LNCAP (cell line): ENCODE data around the gene MGLL.
A peak's percentile ranks its signal among the peaks of the same experiment; 100 is the strongest.

Experiments used
- TF ChIP-seq, protein P1 (sequence below): fragments of 450-650 bp; IDR thresholded peaks from 2 replicates; pipeline ENCODE4 v1.5.1; 2017; ENCODE audit warnings: mild to moderate bottlenecking

Gene MGLL

DNA sequence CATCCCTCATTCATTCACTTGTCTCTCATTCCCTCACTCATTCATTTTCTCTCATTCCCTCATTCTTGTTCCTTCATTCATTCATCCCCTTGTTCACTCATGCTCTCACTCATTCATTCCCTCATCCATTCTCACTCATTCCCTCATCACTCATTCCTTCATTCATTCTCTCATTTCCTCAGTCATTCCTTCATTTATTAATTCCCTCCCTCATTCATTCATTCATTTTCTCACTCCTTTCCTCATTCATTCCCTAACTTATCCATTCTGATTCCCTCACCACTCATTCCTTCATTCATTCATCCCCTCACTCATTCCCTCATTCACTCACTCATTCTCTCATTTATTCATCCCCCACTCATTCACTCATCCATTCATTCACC lies 135.8 kb downstream of the MGLL start:
- TF ChIP-seq, protein P1, sequence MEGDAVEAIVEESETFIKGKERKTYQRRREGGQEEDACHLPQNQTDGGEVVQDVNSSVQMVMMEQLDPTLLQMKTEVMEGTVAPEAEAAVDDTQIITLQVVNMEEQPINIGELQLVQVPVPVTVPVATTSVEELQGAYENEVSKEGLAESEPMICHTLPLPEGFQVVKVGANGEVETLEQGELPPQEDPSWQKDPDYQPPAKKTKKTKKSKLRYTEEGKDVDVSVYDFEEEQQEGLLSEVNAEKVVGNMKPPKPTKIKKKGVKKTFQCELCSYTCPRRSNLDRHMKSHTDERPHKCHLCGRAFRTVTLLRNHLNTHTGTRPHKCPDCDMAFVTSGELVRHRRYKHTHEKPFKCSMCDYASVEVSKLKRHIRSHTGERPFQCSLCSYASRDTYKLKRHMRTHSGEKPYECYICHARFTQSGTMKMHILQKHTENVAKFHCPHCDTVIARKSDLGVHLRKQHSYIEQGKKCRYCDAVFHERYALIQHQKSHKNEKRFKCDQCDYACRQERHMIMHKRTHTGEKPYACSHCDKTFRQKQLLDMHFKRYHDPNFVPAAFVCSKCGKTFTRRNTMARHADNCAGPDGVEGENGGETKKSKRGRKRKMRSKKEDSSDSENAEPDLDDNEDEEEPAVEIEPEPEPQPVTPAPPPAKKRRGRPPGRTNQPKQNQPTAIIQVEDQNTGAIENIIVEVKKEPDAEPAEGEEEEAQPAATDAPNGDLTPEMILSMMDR = no peak

DNA sequence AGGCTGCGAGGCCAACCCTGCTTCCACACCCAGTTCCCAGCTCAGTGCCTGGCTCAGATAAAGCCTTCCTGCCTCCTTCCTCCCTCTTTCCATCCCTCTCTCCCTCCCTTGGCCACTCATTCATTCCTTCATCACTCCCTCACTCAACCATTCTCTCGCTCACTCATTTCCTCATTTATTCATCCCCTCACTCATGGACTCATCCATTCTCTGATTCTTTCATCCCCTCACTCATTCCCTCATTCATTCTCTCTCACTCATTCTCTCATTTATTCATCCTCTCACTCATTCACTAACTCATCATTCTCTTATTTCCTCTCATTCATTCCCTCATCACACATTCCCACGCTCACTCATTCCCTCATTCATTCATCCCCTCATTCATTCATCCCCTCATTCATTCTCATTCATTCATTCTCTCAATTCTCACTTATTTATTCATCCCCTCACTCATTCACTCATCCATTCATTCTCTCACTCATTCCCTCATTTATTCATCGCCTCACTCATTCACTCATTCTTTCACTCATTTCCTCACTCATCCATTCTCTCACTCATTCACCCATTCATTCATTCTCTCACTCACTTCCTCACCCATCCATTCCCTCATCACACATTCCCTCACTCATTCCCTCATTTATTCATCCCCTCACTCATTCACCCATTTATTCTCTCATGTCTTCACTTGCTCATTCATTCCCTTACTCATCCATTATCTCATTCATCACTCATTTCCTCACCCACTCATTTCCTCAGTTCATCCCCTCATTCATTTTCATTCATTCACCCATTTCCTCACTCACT lies 136.4 kb downstream of the MGLL start:
- TF ChIP-seq, protein P1 = no peak

DNA sequence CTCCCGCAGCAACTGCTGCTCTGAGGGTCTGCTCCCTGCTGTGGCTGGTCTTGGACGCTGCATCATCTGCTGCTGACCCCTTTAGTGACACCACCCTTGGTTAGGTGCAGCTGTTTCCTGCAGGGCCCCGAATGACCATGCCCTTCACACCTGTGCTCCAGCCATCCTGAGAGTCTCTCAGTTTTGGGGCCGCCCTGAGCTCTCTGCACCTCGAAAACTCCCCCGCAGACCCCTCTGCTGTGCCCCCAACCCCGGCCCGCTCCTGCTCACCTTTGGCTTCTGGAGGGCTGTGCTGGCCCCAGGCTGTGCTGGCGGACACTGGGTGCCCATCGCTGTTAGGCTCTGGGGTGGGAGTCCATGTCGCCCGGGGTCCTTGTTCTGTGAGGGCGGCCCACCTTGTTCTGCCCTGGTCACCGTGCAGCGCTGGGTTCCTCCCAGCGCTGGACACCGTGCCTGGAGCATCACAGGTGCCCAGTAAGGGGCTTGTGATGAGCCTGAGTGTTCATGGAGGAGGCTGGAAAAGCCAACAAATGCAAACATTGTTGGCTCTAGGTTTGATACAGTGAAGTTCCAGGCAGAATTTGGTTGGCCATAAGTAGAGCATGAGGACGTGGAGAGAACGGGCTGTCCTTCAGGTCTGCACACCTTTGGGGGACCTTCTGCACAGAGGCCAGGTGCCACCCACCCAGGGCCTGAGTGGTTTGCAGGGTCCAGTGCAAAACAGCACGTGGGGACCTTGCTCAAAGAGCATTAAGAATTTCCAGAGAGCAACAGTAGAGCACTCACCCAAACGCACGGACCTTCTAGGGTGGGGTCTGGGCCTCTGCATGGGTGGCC lies 137.2 kb downstream of the MGLL start:
- TF ChIP-seq, protein P1 = no peak

DNA sequence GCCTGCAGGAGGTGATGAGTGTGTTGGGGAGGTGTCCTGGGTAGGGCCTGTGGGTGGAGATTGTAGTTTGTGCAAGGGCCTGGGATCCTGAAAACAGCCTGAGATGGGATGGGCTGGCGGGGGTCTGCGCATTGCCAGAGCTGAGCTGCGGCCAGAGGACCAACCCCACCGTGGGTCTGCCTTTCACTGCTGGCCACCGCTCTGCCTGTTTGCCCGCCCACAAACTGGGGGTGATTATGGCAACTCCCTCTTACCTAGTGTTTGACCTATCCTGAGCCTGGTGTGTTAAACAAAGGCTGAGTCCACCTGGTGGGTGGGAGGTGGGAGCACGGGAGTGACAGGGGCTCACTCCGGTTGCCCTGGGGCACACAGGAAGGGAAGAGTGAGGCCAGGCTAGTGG lies 139.8 kb downstream of the MGLL start:
- TF ChIP-seq, protein P1 = no peak

DNA sequence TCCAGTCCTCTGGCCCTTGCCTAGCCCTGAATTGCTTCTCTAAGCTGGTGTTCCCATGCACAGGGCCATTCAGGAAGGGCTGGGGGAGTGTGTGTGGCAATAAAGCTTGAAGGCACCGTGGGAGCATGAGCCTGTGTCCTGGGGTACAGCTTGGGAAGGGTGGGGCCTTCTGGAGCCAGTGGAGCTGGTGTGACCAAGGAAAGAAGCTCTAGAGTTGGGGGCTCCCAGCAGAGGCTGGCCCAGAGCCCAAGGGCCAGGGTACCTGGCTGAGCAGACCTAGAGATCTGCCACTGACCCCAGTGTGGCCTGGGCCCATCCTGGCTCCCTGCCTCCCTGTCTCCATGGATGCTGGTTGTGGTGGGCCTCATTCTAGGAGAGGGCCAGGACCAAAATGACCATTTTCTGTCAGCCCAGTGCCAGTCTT lies 141.5 kb downstream of the MGLL start:
- TF ChIP-seq, protein P1 = no peak

DNA sequence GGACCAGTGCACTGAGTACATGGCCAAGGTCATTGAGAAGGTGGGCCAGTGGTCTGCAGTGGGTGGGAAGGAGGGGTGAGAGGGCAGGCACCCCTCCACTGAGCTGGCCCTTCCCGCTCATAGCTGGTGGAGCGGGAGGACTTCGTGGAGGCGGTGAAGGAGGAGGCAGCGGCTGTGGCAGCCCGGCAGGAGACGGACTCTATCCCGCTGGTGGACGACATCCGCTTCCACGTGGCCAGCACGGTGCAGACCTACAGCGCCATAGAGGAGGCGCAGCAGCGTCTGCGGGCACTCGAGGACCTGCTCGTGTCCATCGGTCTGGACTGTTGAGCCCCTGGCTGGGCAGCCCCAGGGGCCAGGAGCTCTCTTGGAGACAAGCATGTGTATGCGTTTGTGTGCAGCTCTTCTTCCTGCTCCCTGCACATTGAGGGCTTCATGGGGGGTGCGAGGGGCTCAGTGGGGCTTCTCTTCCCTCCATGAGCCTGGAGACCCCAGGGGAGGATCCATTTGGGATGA lies 142.1 kb downstream of the MGLL start:
- TF ChIP-seq, protein P1 = no peak

DNA sequence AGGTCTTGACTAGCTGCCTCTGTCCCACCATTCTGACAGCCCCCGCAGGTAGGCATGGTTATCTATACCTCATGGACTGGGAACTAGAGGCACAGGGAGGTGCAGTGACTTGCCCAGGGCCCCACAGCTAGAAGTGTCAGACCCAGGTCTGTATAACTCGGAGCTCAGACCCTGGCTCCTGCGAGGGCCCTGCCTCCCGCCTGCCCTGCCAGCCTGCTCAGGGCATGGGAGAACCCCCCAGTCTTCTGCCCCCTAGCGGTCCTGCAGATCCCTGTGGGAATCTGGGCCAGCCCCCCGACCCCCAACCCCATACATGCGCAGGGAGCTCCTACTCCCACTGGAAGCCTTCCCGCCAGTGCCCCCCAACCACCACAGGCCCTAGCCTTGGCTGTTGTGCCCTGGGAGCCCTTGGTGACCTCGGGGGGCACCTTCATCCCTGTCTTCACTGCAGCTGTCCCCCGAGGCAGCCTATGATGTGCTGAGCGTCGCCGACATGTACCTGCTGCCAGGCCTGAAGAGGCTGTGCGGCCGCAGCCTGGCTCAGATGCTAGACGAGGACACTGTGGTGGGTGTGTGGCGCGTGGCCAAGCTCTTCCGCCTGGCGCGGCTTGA lies 142.7 kb downstream of the MGLL start:
- TF ChIP-seq, protein P1 = peak; percentile 37
